ENCODE results near the gene DR1.

DNA sequence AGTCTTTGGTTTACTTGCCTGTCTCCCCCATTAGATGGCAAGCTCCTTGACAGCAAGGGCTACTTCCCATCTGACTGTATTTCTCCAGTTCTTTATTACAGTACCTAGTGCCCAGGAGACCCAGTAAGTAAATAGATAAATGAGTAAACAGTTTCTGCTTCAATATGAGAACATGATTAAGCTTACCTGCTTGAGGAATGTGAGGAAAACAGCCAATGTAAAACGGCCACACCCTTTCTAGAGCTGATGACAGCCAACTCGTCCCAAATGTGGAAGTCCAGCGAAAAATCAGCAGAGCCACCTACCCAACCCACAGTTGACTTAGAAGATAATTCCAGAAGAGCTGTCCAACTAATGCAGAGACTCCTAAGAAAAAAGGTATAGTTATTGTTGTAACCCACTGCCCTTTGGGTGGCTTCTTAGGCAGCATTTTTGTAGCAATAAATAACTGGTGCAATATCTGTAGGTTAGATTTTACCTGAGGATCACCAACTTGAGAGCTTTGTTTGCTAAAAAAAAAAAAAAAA is 6.5 kb upstream of the DR1 start:
- TF ChIP-seq, protein P1, sequence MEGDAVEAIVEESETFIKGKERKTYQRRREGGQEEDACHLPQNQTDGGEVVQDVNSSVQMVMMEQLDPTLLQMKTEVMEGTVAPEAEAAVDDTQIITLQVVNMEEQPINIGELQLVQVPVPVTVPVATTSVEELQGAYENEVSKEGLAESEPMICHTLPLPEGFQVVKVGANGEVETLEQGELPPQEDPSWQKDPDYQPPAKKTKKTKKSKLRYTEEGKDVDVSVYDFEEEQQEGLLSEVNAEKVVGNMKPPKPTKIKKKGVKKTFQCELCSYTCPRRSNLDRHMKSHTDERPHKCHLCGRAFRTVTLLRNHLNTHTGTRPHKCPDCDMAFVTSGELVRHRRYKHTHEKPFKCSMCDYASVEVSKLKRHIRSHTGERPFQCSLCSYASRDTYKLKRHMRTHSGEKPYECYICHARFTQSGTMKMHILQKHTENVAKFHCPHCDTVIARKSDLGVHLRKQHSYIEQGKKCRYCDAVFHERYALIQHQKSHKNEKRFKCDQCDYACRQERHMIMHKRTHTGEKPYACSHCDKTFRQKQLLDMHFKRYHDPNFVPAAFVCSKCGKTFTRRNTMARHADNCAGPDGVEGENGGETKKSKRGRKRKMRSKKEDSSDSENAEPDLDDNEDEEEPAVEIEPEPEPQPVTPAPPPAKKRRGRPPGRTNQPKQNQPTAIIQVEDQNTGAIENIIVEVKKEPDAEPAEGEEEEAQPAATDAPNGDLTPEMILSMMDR (IDR thresholded peaks at IDR 0.05; ENCODE audit: insufficient read depth, low read depth, low read length), result no peak
- TF ChIP-seq EZH2 (IDR thresholded peaks at IDR 0.05; ENCODE audit: insufficient read depth, low read length), result no peak
